Smooth muscle cell (in vitro differentiated cells): ENCODE data around the gene SMARCD3. TPM values are rescaled to one million over a fixed set of nuclear protein-coding genes. Genes with fewer than 3 reads are reported as not detected.

Experiments
- DNase-seq: peaks from one replicate; lab custom pipeline; 2025; ENCODE audit not compliant: unreplicated experiment; lab: John Stamatoyannopoulos, UW
- H2AFZ ChIP-seq: fragments of 200-600 bp; sonication (generic); 2 replicates; pipeline ENCODE4 v1.6.0; 2016; ENCODE audit warnings: antibody characterized with exemption, low read depth, mild to moderate bottlenecking
- H3F3A ChIP-seq: fragments of 200-600 bp; sonication (generic); 2 replicates; pipeline ENCODE4 v1.6.0; 2017; ENCODE audit warnings: antibody characterized with exemption, low read depth
- H3K27ac ChIP-seq: fragments of 200-600 bp; sonication (generic); 2 replicates; pipeline ENCODE4 v1.5.1; 2016; ENCODE audit warnings: low read depth, mild to moderate bottlenecking
- H3K27me3 ChIP-seq: fragments of 200-600 bp; sonication (generic); 2 replicates; pipeline ENCODE4 v1.6.1; 2016; ENCODE audit warnings: low read depth, mild to moderate bottlenecking
- H3K36me3 ChIP-seq: fragments of 200-600 bp; sonication (generic); 2 replicates; pipeline ENCODE4 v1.5.1; 2016; ENCODE audit warnings: low read depth
- H3K4me1 ChIP-seq: fragments of 200-600 bp; sonication (generic); 2 replicates; pipeline ENCODE4 v1.5.1; 2016; ENCODE audit warnings: low read depth
- H3K4me2 ChIP-seq: fragments of 200-600 bp; sonication (generic); 2 replicates; pipeline ENCODE4 v1.6.0; 2016; ENCODE audit warnings: mild to moderate bottlenecking
- H3K4me3 ChIP-seq: fragments of 200-600 bp; sonication (generic); 2 replicates; pipeline ENCODE4 v1.5.1; 2016; ENCODE audit warnings: mild to moderate bottlenecking
- H3K79me2 ChIP-seq: fragments of 200-600 bp; sonication (generic); 2 replicates; pipeline ENCODE4 v1.6.0; 2016; ENCODE audit warnings: low read depth, mild to moderate bottlenecking
- H3K9ac ChIP-seq: fragments of 200-600 bp; sonication (generic); 2 replicates; pipeline ENCODE4 v1.6.0; 2016; ENCODE audit warnings: low read depth
- H3K9me3 ChIP-seq: fragments of 200-600 bp; sonication (generic); replicated peaks from 2 replicates; pipeline ENCODE4 v1.5.1; 2016; ENCODE audit warnings: low read depth
- H4K20me1 ChIP-seq: fragments of 200-600 bp; sonication (generic); 2 replicates; pipeline ENCODE4 v1.6.0; 2016; ENCODE audit warnings: low read depth
- WGBS: methylation state at CpG from one replicate; pipeline ENCODE4 v1.1.7; 2016; ENCODE audit warnings: low lambda C conversion rate; 5-methylcytosine and 5-hydroxymethylcytosine counted together
- polyA plus RNA-seq: library from polyadenylated mRNA; unstranded; fragments of >200 nt; fragmentation: Nextera tagmentation; extraction: Ambion mirVana; gene quantifications from 2 replicates; pipeline ENCODE4 v1.2.1, GENCODE V29; 2016
- total RNA-seq: library from RNA; depleted of rRNA; stranded (reverse); fragments of >200 nt; gene quantifications from 2 replicates; pipeline ENCODE4 v1.2.3, GENCODE V29; 2014
- TF ChIP-seq, protein P1 (sequence below): fragments of 200-600 bp; sonication (generic); IDR thresholded peaks from 2 replicates; pipeline ENCODE4 v1.5.1; 2017; ENCODE audit warnings: borderline replicate concordance, mild to moderate bottlenecking, antibody characterized with exemption; ENCODE audit not compliant: insufficient read depth, poor library complexity, severe bottlenecking

Gene SMARCD3
- total and polyA plus RNA-seq, 2 experiments from 2014 or later: 44.4 to 58.1 TPM

DNA sequence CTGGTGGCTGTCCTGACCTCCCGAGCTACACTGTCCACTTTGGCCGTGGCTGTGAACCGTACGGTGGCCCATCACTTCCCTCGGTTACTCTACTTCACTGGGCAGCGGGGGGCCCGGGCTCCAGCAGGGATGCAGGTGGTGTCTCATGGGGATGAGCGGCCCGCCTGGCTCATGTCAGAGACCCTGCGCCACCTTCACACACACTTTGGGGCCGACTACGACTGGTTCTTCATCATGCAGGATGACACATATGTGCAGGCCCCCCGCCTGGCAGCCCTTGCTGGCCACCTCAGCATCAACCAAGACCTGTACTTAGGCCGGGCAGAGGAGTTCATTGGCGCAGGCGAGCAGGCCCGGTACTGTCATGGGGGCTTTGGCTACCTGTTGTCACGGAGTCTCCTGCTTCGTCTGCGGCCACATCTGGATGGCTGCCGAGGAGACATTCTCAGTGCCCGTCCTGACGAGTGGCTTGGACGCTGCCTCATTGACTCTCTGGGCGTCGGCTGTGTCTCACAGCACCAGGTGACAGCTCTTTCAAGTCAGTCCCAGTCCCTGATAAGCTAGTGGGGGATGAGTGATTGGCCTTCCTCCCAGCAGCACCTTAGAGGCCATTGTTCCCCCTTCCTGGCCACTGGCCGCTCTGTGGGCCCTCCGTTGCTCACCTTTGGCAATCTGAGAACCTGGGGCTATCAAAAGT, 13.3 kb downstream of the SMARCD3 start:
- Histone ChIP-seq H3K4me1 (peaks cover 16% of the 10 kb centered on the region), H3K36me3 (no peaks in the 10 kb centered on the region), H3K9ac (no peak overlapping the region), H3K79me2 (peaks cover 52% of the 10 kb centered on the region), H3F3A (no peaks in the 10 kb centered on the region), H3K4me2 (no peak overlapping the region), H2AFZ (no peak overlapping the region), H3K9me3 (no peaks in the 10 kb centered on the region), H4K20me1 (peaks cover 71% of the 10 kb centered on the region), H3K27me3 (no peaks in the 10 kb centered on the region), H3K27ac (no peak overlapping the region), H3K4me3 (no peak overlapping the region)
- TF ChIP-seq, protein P1, sequence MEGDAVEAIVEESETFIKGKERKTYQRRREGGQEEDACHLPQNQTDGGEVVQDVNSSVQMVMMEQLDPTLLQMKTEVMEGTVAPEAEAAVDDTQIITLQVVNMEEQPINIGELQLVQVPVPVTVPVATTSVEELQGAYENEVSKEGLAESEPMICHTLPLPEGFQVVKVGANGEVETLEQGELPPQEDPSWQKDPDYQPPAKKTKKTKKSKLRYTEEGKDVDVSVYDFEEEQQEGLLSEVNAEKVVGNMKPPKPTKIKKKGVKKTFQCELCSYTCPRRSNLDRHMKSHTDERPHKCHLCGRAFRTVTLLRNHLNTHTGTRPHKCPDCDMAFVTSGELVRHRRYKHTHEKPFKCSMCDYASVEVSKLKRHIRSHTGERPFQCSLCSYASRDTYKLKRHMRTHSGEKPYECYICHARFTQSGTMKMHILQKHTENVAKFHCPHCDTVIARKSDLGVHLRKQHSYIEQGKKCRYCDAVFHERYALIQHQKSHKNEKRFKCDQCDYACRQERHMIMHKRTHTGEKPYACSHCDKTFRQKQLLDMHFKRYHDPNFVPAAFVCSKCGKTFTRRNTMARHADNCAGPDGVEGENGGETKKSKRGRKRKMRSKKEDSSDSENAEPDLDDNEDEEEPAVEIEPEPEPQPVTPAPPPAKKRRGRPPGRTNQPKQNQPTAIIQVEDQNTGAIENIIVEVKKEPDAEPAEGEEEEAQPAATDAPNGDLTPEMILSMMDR: no peak
- DNase-seq: no peak
- 98% methylated on average over 28 of the region's 28 CpGs for WGBS

DNA sequence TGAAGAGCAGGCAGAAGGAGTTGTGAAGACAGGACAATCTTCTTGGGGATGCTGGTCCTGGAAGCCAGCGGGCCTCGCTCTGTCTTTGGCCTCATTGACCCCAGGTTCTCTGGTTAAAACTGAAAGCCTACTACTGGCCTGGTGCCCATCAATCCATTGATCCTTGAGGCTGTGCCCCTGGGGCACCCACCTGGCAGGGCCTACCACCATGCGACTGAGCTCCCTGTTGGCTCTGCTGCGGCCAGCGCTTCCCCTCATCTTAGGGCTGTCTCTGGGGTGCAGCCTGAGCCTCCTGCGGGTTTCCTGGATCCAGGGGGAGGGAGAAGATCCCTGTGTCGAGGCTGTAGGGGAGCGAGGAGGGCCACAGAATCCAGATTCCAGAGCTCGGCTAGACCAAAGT, 14.7 kb downstream of the SMARCD3 start:
- Histone ChIP-seq H3K4me2 (peak overlapping the region; percentile 85), H3K9me3 (no peaks in the 10 kb centered on the region), H3F3A (no peaks in the 10 kb centered on the region), H2AFZ (no peak overlapping the region), H3K4me3 (peak overlapping the region; percentile 81), H3K36me3 (no peaks in the 10 kb centered on the region), H3K27me3 (no peaks in the 10 kb centered on the region), H3K27ac (peak overlapping the region; percentile 64), H3K9ac (peak overlapping the region; percentile 48), H3K79me2 (peaks cover 44% of the 10 kb centered on the region), H4K20me1 (peaks cover 57% of the 10 kb centered on the region), H3K4me1 (peaks cover 16% of the 10 kb centered on the region)
- TF ChIP-seq, protein P1: no peak
- DNase-seq: no peak
- 97% methylated on average over 9 of the region's 9 CpGs for WGBS

DNA sequence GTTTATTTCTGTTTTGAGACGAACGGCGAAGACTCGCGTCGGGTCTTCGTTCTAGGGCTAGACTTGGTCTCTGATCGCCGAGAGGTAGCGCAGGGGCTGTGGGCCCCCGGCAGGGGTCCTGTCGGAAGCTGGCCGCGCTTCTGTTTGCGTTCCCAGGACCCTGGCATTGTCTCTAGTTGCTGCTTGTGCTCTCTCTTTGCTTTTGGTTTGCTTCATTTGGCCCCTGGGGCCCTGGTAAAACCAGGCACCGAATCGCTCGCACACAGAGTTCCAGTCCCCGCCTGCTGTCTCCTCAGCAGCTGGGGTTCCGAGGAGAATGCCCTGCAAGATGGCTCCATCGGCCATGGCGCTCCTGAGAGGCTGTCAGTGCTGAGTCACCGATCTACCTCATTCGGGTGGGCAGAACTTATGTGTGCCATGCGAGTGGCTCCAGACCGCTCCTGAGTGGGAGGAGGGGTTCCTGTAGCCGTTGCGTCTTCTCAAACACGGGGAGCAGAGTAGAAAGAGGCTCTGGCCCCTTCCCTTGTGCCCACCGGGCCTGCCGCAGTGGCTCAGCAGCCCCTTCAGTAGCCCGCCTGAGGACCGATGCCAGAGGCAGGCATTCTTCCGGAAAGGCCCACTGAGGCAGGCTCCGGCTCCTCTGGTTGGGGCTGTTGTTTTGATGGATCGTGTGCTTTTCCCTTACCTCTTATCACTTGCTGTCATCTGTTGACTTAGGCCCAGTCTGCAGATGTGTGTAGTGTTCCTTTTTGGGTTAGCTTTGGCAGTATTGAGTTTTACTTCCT, 15.4 kb downstream of the SMARCD3 start:
- Histone ChIP-seq H3K4me1 (peaks cover 20% of the 10 kb centered on the region), H3K36me3 (no peaks in the 10 kb centered on the region), H3K4me2 (peak overlapping the region; percentile 85), H2AFZ (no peak overlapping the region), H3K27ac (peak overlapping the region; percentile 80), H3K79me2 (peaks cover 43% of the 10 kb centered on the region), H3F3A (no peaks in the 10 kb centered on the region), H3K9me3 (no peaks in the 10 kb centered on the region), H3K27me3 (no peaks in the 10 kb centered on the region), H4K20me1 (peaks cover 50% of the 10 kb centered on the region), H3K4me3 (peak overlapping the region; percentile 81), H3K9ac (peak overlapping the region; percentile 91)
- TF ChIP-seq, protein P1: no peak
- WGBS: 14% methylated on average over 36 of the region's 36 CpGs
- DNase-seq: no peak
